MCF 10A (cell line): ENCODE data around the gene HSD17B11. TPM values are rescaled to one million over a fixed set of nuclear protein-coding genes. Genes with fewer than 3 reads are reported as not detected.
A peak's percentile ranks its signal among the peaks of the same experiment; 100 is the strongest.

ENCODE experiments used
- BruUV-seq: library from RNA; stranded (reverse); fragments of 400-500 nt; replicated peaks from 2 replicates; lab custom pipeline; 2021; lab: Mats Ljungman, UMichigan
- CTCF ChIA-PET: fragments of 300-600 bp; sonication (Branson Sonifier 250); formaldehyde crosslinking; extraction: SDS; loops from one replicate; lab custom pipeline; 2021; ENCODE audit warnings: antibody characterized with exemption, inconsistent platforms; lab: Yijun Ruan, JAX
- POLR2A ChIA-PET: fragments of 300-600, 350-650 bp; sonication (Branson Sonifier 250); formaldehyde crosslinking; extraction: SDS; loops from one replicate; lab custom pipeline; 2020; ENCODE audit warnings: antibody characterized with exemption, inconsistent platforms; lab: Yijun Ruan, JAX
- DNase-seq: peaks from one replicate; pipeline ENCODE4 v3.0.0-alpha.2; 2018; ENCODE audit not compliant: unreplicated experiment
- H3K27ac Mint-ChIP-seq: one replicate; pipeline ENCODE4 v1.8.0; 2022; ENCODE audit warnings: mild to moderate bottlenecking, low read depth, mixed read lengths; ENCODE audit not compliant: unreplicated experiment
- H3K27me3 Mint-ChIP-seq: one replicate; pipeline ENCODE4 v1.8.0; 2022; ENCODE audit warnings: mixed read lengths; ENCODE audit not compliant: insufficient read depth, unreplicated experiment
- H3K36me3 Mint-ChIP-seq: one replicate; pipeline ENCODE4 v1.8.0; 2022; ENCODE audit warnings: mild to moderate bottlenecking, moderate library complexity, mixed read lengths; ENCODE audit not compliant: insufficient read depth, unreplicated experiment
- H3K4me1 Mint-ChIP-seq: one replicate; pipeline ENCODE4 v1.8.0; 2022; ENCODE audit warnings: mixed read lengths; ENCODE audit not compliant: insufficient read depth, unreplicated experiment
- H3K4me3 Mint-ChIP-seq: one replicate; pipeline ENCODE4 v1.8.0; 2022; ENCODE audit warnings: mild to moderate bottlenecking, moderate library complexity, mixed read lengths; ENCODE audit not compliant: unreplicated experiment
- H3K9me3 Mint-ChIP-seq: one replicate; pipeline ENCODE4 v1.8.0; 2022; ENCODE audit warnings: mixed read lengths; ENCODE audit not compliant: unreplicated experiment
- CTCF ChIP-seq: fragments of 200-600 bp; IDR thresholded peaks from one replicate; pipeline ENCODE4 v1.8.0; 2022; ENCODE audit warnings: antibody characterized with exemption, mild to moderate bottlenecking; ENCODE audit not compliant: unreplicated experiment
- intact Hi-C: fragments of 100-400 bp; cut with micrococcal nuclease; formaldehyde crosslinking; loops from 2 replicates; pipeline ENCODE4 v1.14.1; 2022
- total RNA-seq: library from RNA; stranded (reverse); gene quantifications from 2 replicates; pipeline ENCODE4 v1.2.3, GENCODE V29; 2022

The HSD17B11 gene
- total RNA-seq, 1 experiment from 2014 or later, result 4.3 TPM

- Mint-ChIP-seq H3K36me3 (peaks cover 7% of the 10 kb centered on the region), H3K27ac (peak overlapping the region; percentile 100), H3K4me3 (peak overlapping the region; percentile 98), H3K27me3 (no peaks in the 10 kb centered on the region), H3K9me3 (no peaks in the 10 kb centered on the region), H3K4me1 (peaks cover 9% of the 10 kb centered on the region)
- TF ChIP-seq CTCF, result no peak
- ChIA-PET CTCF (interaction anchor here (1.4 to 1.7 kb wide), 3 partner anchors 13 to 48 kb away, joined by 3 to 6 read pairs (median 6); no protein-coding TSS in a partner anchor), POLR2A (interaction anchor here (0.6 to 3.5 kb wide), 17 partner anchors 9 to 828 kb away, joined by 3 to 54 read pairs (median 5); partner anchors contain the start of gene HSD17B11)
- peak; percentile 37 for DNase-seq
- BruUV-seq, result no TSS peak
- intact Hi-C loops, result loop anchor here (5.0 kb wide), 1 partner anchor 66 kb away; no protein-coding TSS in a partner anchor
Observed at GRCh38 chr4:87423317-87424098, 32.5 kb upstream of the HSD17B11 start.

- H3K27me3 Mint-ChIP-seq, result no peaks in the 10 kb centered on the region
- TSS peak; percentile 95 for BruUV-seq
- ChIA-PET POLR2A (interaction anchor here (0.6 to 3.5 kb wide), 27 partner anchors 8 to 1635 kb away, joined by 3 to 54 read pairs (median 5); partner anchors contain the start of gene HSD17B11), CTCF (interaction anchor here (0.5 to 1.4 kb wide), 8 partner anchors 40 to 1802 kb away, joined by 3 to 5 read pairs (median 4); no protein-coding TSS in a partner anchor)
- TF ChIP-seq CTCF, result no peak
- H3K9me3 Mint-ChIP-seq, result no peaks in the 10 kb centered on the region
- H3K4me1 Mint-ChIP-seq, result peaks cover 9% of the 10 kb centered on the region
- peak within 1 kb of the TSS; percentile 100 for H3K27ac Mint-ChIP-seq
- peak within 1 kb of the TSS; percentile 98 for H3K4me3 Mint-ChIP-seq
- DNase-seq, result peak; percentile 94
- intact Hi-C loops, result loop anchor here (1.0 to 5.0 kb wide), 2 partner anchors 31 to 65 kb away; partner anchors contain the start of gene HSD17B11
- peaks cover 7% of the 10 kb centered on the region for H3K36me3 Mint-ChIP-seq
Observed at GRCh38 chr4:87422104-87423052, 31.4 kb upstream of the HSD17B11 start, which contains the start of gene NUDT9. Gene NUDT9 (plus strand): TSS chr4:87422573. CDS start chr4:87422906, 333 bp downstream.

- POLR2A ChIA-PET, result interaction anchor here (1.0 to 1.5 kb wide), 3 partner anchors 10 to 501 kb away, joined by 3 to 9 read pairs (median 3); no protein-coding TSS in a partner anchor
- CTCF ChIA-PET, result interaction anchor here (0.9 to 1.3 kb wide), 3 partner anchors 25 to 45 kb away, joined by 3 to 5 read pairs (median 4); no protein-coding TSS in a partner anchor
- intact Hi-C loops, result loop anchor here (5.0 kb wide), 1 partner anchor 63 kb away; no protein-coding TSS in a partner anchor
- DNase-seq, result no peak
- BruUV-seq, result no TSS peak
- Mint-ChIP-seq H3K36me3 (peaks cover 7% of the 10 kb centered on the region), H3K9me3 (no peaks in the 10 kb centered on the region), H3K4me1 (peaks cover 9% of the 10 kb centered on the region), H3K4me3 (no peak overlapping the region), H3K27me3 (no peaks in the 10 kb centered on the region), H3K27ac (no peak overlapping the region)
- no peak for TF ChIP-seq CTCF
Observed at GRCh38 chr4:87420276-87420830, 29.4 kb upstream of the HSD17B11 start.
